PFSK-1 (cell line): Measurements from ENCODE around the gene C11orf21.

Experiments
- FOXP2 ChIP-seq: optimal IDR thresholded peaks from 2 replicates; pipeline ENCODE3; 2011; ENCODE audit warnings: borderline replicate concordance, control low read depth, inconsistent platforms; ENCODE audit not compliant: insufficient read depth; ENCODE audit errors: extremely low read length, extremely low read depth
- POLR2AphosphoS5 ChIP-seq: IDR thresholded peaks from 2 replicates; pipeline ENCODE4 v1.6.1; 2012; ENCODE audit warnings: low read depth, mild to moderate bottlenecking, control low read depth, low read length, moderate library complexity
- SIN3A ChIP-seq: IDR thresholded peaks from 2 replicates; pipeline ENCODE4 v1.6.1; 2012; ENCODE audit warnings: mild to moderate bottlenecking, low read length, moderate library complexity, borderline replicate concordance; ENCODE audit not compliant: insufficient read depth
- TAF1 ChIP-seq: IDR thresholded peaks from 2 replicates; pipeline ENCODE4 v1.6.1; 2012; ENCODE audit warnings: low read length, control low read depth, borderline replicate concordance; ENCODE audit not compliant: insufficient read depth
- TF ChIP-seq, protein P1 (sequence below), 2 experiments: IDR thresholded peaks; 2 replicates each; pipeline versions ENCODE4 v1.6.1 to v1.8.0; 2011 to 2012; ENCODE audit warnings: low read depth in 2 of 2, low read length in 2 of 2, control low read depth in 1 of 2, inconsistent platforms in 1 of 2, mild to moderate bottlenecking in 1 of 2, moderate library complexity in 1 of 2; ENCODE audit not compliant: insufficient read depth in 1 of 2

DNA sequence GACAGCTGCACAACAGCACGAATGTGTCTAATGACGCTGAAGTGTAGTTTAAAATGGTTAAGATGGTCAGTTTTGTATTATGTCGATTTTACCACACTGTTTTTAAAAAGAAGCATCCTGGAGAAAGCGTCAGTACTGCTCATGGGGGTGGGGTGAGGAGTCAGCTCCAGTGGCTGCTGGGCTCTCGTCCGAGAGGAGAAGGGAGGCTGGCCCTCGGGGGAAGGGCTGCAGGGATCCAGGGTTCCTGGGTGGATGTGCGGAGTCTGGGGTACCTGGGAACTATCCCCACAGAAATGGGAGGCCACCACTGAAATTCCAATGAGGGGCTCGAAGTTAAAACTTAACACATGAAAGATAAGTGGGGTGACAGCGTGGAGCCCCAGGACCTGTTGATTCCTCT is 11.9 kb downstream of the C11orf21 start:
- no peak for TF ChIP-seq POLR2AphosphoS5
- TF ChIP-seq, protein P1, sequence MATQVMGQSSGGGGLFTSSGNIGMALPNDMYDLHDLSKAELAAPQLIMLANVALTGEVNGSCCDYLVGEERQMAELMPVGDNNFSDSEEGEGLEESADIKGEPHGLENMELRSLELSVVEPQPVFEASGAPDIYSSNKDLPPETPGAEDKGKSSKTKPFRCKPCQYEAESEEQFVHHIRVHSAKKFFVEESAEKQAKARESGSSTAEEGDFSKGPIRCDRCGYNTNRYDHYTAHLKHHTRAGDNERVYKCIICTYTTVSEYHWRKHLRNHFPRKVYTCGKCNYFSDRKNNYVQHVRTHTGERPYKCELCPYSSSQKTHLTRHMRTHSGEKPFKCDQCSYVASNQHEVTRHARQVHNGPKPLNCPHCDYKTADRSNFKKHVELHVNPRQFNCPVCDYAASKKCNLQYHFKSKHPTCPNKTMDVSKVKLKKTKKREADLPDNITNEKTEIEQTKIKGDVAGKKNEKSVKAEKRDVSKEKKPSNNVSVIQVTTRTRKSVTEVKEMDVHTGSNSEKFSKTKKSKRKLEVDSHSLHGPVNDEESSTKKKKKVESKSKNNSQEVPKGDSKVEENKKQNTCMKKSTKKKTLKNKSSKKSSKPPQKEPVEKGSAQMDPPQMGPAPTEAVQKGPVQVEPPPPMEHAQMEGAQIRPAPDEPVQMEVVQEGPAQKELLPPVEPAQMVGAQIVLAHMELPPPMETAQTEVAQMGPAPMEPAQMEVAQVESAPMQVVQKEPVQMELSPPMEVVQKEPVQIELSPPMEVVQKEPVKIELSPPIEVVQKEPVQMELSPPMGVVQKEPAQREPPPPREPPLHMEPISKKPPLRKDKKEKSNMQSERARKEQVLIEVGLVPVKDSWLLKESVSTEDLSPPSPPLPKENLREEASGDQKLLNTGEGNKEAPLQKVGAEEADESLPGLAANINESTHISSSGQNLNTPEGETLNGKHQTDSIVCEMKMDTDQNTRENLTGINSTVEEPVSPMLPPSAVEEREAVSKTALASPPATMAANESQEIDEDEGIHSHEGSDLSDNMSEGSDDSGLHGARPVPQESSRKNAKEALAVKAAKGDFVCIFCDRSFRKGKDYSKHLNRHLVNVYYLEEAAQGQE (IDR thresholded peaks at IDR 0.05; ENCODE audit: insufficient read depth in 1 of 2, low read depth in 2 of 2, low read length in 2 of 2), result no peak
- no peak for TF ChIP-seq SIN3A
- no peak for TF ChIP-seq TAF1
- TF ChIP-seq FOXP2, result no peak
